Spleen (tissue), 7 donors: ENCODE measurements around the gene PRPH2.

Source experiments
- CTCF ChIP-seq, 11 experiments: fragments of 200-600 bp in 7 of 11; fragments of 450-650 bp in 4 of 11; sonication (generic) in 4 of 11; IDR thresholded peaks in 8 of 11; conservative IDR thresholded peaks in 3 of 11; 1 replicate in 7 of 11; 2 replicates in 4 of 11; pipeline versions ENCODE4 v1.4.0 to v1.8.0; 2016 to 2021; ENCODE audit warnings: antibody characterized with exemption in 11 of 11, inconsistent platforms in 4 of 11, mild to moderate bottlenecking in 1 of 11
- POLR2A ChIP-seq, 3 donors: fragments of 450-650 bp; IDR thresholded peaks; one replicate each; pipeline ENCODE4 v1.5.1; 2017; ENCODE audit warnings: antibody characterized with exemption in 3 of 3, mild to moderate bottlenecking in 1 of 3
- donor health status: DM: no; HTN: no; CAD: no; lungs with moderate emphysema.
- donor health status: DM: no; HTN: no; CAD: no.
- donor health status: DM: no; HTN: no; CAD: no.

- TF ChIP-seq CTCF (IDR thresholded peaks at IDR 0.05 in 8 of 11, conservative IDR thresholded peaks at IDR 0.05 in 3 of 11) (no peak), POLR2A (IDR thresholded peaks at IDR 0.05) (no peak)
These were observed 14.8 kb downstream of the PRPH2 start for GRCh38 chr6:42707595-42707994.
